ENCODE data around the gene COL18A1.

Gene COL18A1

GRCh38 chr21:45532826-45533360 is 127.9 kb downstream of the COL18A1 start:
- no peak for TF ChIP-seq CTCF (IDR thresholded peaks at IDR 0.05; ENCODE audit: borderline replicate concordance, insufficient read depth, low read depth, low read length)
- H3K4me3 ChIP-seq (ENCODE audit: low read depth, low read length): no peak overlapping the region

GRCh38 chr21:45533361-45533845 is 128.4 kb downstream of the COL18A1 start:
- TF ChIP-seq CTCF (IDR thresholded peaks at IDR 0.05; ENCODE audit: borderline replicate concordance, insufficient read depth, low read depth, low read length): no peak
- H3K4me3 ChIP-seq (ENCODE audit: low read depth, low read length): no peak overlapping the region

- H3K4me3 ChIP-seq (ENCODE audit: low read depth, low read length): no peak overlapping the region
- TF ChIP-seq CTCF (IDR thresholded peaks at IDR 0.05; ENCODE audit: borderline replicate concordance, insufficient read depth, low read depth, low read length): no peak
Measured at GRCh38 chr21:45533846-45534635, 129.1 kb downstream of the COL18A1 start.

- H3K4me3 ChIP-seq (ENCODE audit: low read depth, low read length): no peak overlapping the region
- TF ChIP-seq CTCF (IDR thresholded peaks at IDR 0.05; ENCODE audit: borderline replicate concordance, insufficient read depth, low read depth, low read length): no peak
Measured at GRCh38 chr21:45534636-45535331, 129.8 kb downstream of the COL18A1 start.

- TF ChIP-seq CTCF (IDR thresholded peaks at IDR 0.05; ENCODE audit: borderline replicate concordance, insufficient read depth, low read depth, low read length): no peak
- no peak overlapping the region for H3K4me3 ChIP-seq (ENCODE audit: low read depth, low read length)
Measured at GRCh38 chr21:45535341-45536081, 130.5 kb downstream of the COL18A1 start.

- no peak overlapping the region for H3K4me3 ChIP-seq (ENCODE audit: low read depth, low read length)
- TF ChIP-seq CTCF (IDR thresholded peaks at IDR 0.05; ENCODE audit: borderline replicate concordance, insufficient read depth, low read depth, low read length): no peak
Measured at GRCh38 chr21:45536301-45537081, 131.5 kb downstream of the COL18A1 start.
